Measurements from ENCODE around the gene NPIPB12. TPM values are rescaled to one million over a fixed set of nuclear protein-coding genes. Genes with fewer than 3 reads are reported as not detected.

NPIPB12 gene
- total RNA-seq (2022; extraction: Qiagen RNA extraction), result 27.9 to 39.6 TPM (median 33.3 TPM) in 5 replicates

GRCh38 chr16:29506308-29506707, at the start of gene NPIPB12:
Gene NPIPB12, minus strand, starts transcription at chr16:29506408.

GRCh38 chr16:29459706-29460646, 46.2 kb downstream of the NPIPB12 start, which contains the start of gene SULT1A4:
Gene SULT1A4, plus strand, starts transcription at chr16:29459913. Its CDS starts 1,473 bp downstream, at chr16:29461386.

GRCh38 chr16:29454269-29454668, 51.9 kb downstream of the NPIPB12 start, which contains the start of the genes BOLA2 and SLX1B:
Gene BOLA2, minus strand, starts transcription at chr16:29454351. Its CDS starts 98 bp downstream, at chr16:29454253.
Gene SLX1B, plus strand, starts transcription at chr16:29454533.

Other genes starting within 250 kb of the NPIPB12 start
- 0.91 to 2.4 TPM (median 1.4 TPM) in 5 replicates for gene NPIPB11, start 99.7 kb downstream of the NPIPB12 start, total RNA-seq (2022; extraction: Qiagen RNA extraction)
- 20.7 to 33.5 TPM (median 30.3 TPM) in 5 replicates for gene BOLA2, start 52.1 kb downstream of the NPIPB12 start, total RNA-seq (2022; extraction: Qiagen RNA extraction)
- gene SLX1B, start 51.9 kb downstream of the NPIPB12 start, total RNA-seq (2022; extraction: Qiagen RNA extraction), result 71.4 to 92.6 TPM (median 82.4 TPM) in 5 replicates
- 28.3 to 39.9 TPM (median 33.3 TPM) in 5 replicates for gene SULT1A4, start 46.5 kb downstream of the NPIPB12 start, total RNA-seq (2022; extraction: Qiagen RNA extraction)
- 0.02 to 0.05 TPM in 2 of 5 replicates, not detected in the others for gene SPN, start 156.8 kb upstream of the NPIPB12 start, total RNA-seq (2022; extraction: Qiagen RNA extraction)
- gene QPRT, start 172.8 kb upstream of the NPIPB12 start, total RNA-seq (2022; extraction: Qiagen RNA extraction), result 0.67 to 1.0 TPM (median 0.78 TPM) in 5 replicates
- gene C16orf54, start 239.6 kb upstream of the NPIPB12 start, total RNA-seq (2022; extraction: Qiagen RNA extraction), result not detected in 5 replicates